Epithelial cell of esophagus (primary cell): ENCODE data around the gene WBP4.

ENCODE experiments used
- DNase-seq: peaks from one replicate; pipeline ENCODE4 v3.0.0; 2010; ENCODE audit warnings: low read depth
- H3K4me3 ChIP-seq: 2 replicates; pipeline ENCODE4 v1.5.1; 2011; ENCODE audit warnings: mild to moderate bottlenecking, low read length, control low read depth
- CTCF ChIP-seq: IDR thresholded peaks from 2 replicates; pipeline ENCODE4 v1.5.1; 2011; ENCODE audit warnings: low read depth, mild to moderate bottlenecking, low read length, control low read depth, inconsistent platforms; ENCODE audit not compliant: insufficient read depth; ENCODE audit errors: missing control alignments

Gene WBP4

GRCh38 chr13:41049480-41050440, 11.5 kb upstream of the WBP4 start:
- no peak for TF ChIP-seq CTCF
- H3K4me3 ChIP-seq: no peak overlapping the region
- DNase-seq: peak; percentile 49

- no peak for DNase-seq
- no peak for TF ChIP-seq CTCF
- H3K4me3 ChIP-seq: no peak overlapping the region
Measured at GRCh38 chr13:41052441-41052840, 8.9 kb upstream of the WBP4 start.

GRCh38 chr13:41053384-41053826, 7.9 kb upstream of the WBP4 start:
- peak; percentile 63 for DNase-seq
- no peak for TF ChIP-seq CTCF
- no peak overlapping the region for H3K4me3 ChIP-seq

- DNase-seq: peak; percentile 65
- TF ChIP-seq CTCF: peak; percentile 50
- no peak overlapping the region for H3K4me3 ChIP-seq
Measured at GRCh38 chr13:41054212-41054877, 7.0 kb upstream of the WBP4 start.

GRCh38 chr13:41054919-41055619, 6.2 kb upstream of the WBP4 start:
- no peak for DNase-seq
- no peak overlapping the region for H3K4me3 ChIP-seq
- peak; percentile 32 for TF ChIP-seq CTCF

GRCh38 chr13:41056194-41056593, 5.1 kb upstream of the WBP4 start:
- no peak overlapping the region for H3K4me3 ChIP-seq
- no peak for TF ChIP-seq CTCF
- DNase-seq: no peak
